HEK293T (cell line): ENCODE results near the gene COL23A1.

Experiments
- CTCF ChIA-PET: fragments of 350-600 bp; formaldehyde crosslinking; extraction: SDS; loops from one replicate; lab custom pipeline; 2021; ENCODE audit warnings: antibody characterized with exemption, inconsistent platforms; lab: Yijun Ruan, JAX
- POLR2A ChIA-PET: fragments of 350-600 bp; formaldehyde crosslinking; extraction: SDS; loops from one replicate; lab custom pipeline; 2020; ENCODE audit warnings: antibody characterized with exemption, inconsistent platforms; lab: Yijun Ruan, JAX
- DNase-seq: peaks from one replicate; pipeline ENCODE4 v3.0.0; 2012; ENCODE audit warnings: mixed read lengths; ENCODE audit errors: extremely low spot score
- ARNT ChIP-seq: fragments of 450-650 bp; IDR thresholded peaks from 2 replicates; pipeline ENCODE4 v1.6.1; 2017; ENCODE audit warnings: mild to moderate bottlenecking
- BHLHE40 ChIP-seq: fragments of 450-650 bp; IDR thresholded peaks from 2 replicates; pipeline ENCODE4 v1.6.1; 2016; ENCODE audit warnings: mild to moderate bottlenecking, moderate library complexity, borderline replicate concordance
- CTBP1 ChIP-seq: fragments of 450-650 bp; IDR thresholded peaks from 2 replicates; pipeline ENCODE4 v1.6.1; 2016; ENCODE audit warnings: borderline replicate concordance
- ELF4 ChIP-seq: fragments of 450-650 bp; IDR thresholded peaks from 2 replicates; pipeline ENCODE4 v1.6.1; 2017; ENCODE audit warnings: antibody characterized with exemption
- FOXA1 ChIP-seq: fragments of 450-650 bp; IDR thresholded peaks from 2 replicates; pipeline ENCODE4 v1.6.1; 2016; ENCODE audit warnings: mild to moderate bottlenecking
- FOXK2 ChIP-seq: fragments of 450-650 bp; IDR thresholded peaks from 2 replicates; pipeline ENCODE4 v1.6.1; 2016; ENCODE audit warnings: mild to moderate bottlenecking
- FOXM1 ChIP-seq: fragments of 450-650 bp; IDR thresholded peaks from 2 replicates; pipeline ENCODE4 v1.6.1; 2017; ENCODE audit warnings: mild to moderate bottlenecking, borderline replicate concordance
- HDGF ChIP-seq: fragments of 450-650 bp; IDR thresholded peaks from 2 replicates; pipeline ENCODE4 v1.6.1; 2017; ENCODE audit warnings: antibody characterized with exemption, borderline replicate concordance
- L3MBTL2 ChIP-seq: fragments of 450-650 bp; conservative IDR thresholded peaks from 2 replicates; pipeline ENCODE4 v1.6.1; 2016; ENCODE audit warnings: mild to moderate bottlenecking
- LEF1 ChIP-seq: fragments of 450-650 bp; IDR thresholded peaks from 2 replicates; pipeline ENCODE4 v1.6.1; 2017; ENCODE audit warnings: mild to moderate bottlenecking, borderline replicate concordance
- NFRKB ChIP-seq: fragments of 450-650 bp; IDR thresholded peaks from 2 replicates; pipeline ENCODE4 v1.6.1; 2016; ENCODE audit warnings: mild to moderate bottlenecking, moderate library complexity
- PKNOX1 ChIP-seq: fragments of 450-650 bp; IDR thresholded peaks from 2 replicates; pipeline ENCODE4 v1.6.1; 2016
- SP1 ChIP-seq: fragments of 450-650 bp; IDR thresholded peaks from 2 replicates; pipeline ENCODE4 v1.6.1; 2017
- SUZ12 ChIP-seq: fragments of 450-650 bp; IDR thresholded peaks from 2 replicates; pipeline ENCODE4 v1.6.1; 2016; ENCODE audit warnings: mild to moderate bottlenecking
- TARDBP ChIP-seq: fragments of 450-650 bp; IDR thresholded peaks from 2 replicates; pipeline ENCODE4 v1.6.1; 2016
- ZNF384 ChIP-seq: fragments of 450-650 bp; IDR thresholded peaks from 2 replicates; pipeline ENCODE4 v1.6.1; 2016

The COL23A1 gene

DNA sequence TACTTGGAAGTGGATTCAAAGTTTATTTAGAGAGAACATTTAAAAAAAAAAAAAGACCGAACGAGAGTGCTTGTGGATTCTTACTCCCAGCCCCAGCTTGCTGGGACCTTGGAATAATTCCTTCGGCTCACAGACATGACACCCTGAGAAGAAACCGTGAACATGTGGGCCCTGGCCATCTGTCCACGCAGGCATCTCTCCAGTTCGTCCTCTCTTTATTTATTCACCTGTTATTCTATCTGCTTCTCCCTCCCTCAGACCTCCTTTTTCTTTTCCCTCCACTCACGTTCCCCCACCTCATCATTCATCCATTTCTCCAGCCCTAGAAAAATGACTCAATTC is 263.8 kb downstream of the COL23A1 start:
- no peak for DNase-seq
- TF ChIP-seq LEF1, result no peak
- TF ChIP-seq ZNF384, result no peak
- TF ChIP-seq FOXM1, result no peak
- TF ChIP-seq FOXK2, result no peak
- no peak for TF ChIP-seq SP1
- no peak for TF ChIP-seq FOXA1
- no peak for TF ChIP-seq L3MBTL2
- TF ChIP-seq NFRKB, result no peak
- no peak for TF ChIP-seq ARNT
- POLR2A ChIA-PET, result no interaction called here
- CTCF ChIA-PET, result no interaction called here

DNA sequence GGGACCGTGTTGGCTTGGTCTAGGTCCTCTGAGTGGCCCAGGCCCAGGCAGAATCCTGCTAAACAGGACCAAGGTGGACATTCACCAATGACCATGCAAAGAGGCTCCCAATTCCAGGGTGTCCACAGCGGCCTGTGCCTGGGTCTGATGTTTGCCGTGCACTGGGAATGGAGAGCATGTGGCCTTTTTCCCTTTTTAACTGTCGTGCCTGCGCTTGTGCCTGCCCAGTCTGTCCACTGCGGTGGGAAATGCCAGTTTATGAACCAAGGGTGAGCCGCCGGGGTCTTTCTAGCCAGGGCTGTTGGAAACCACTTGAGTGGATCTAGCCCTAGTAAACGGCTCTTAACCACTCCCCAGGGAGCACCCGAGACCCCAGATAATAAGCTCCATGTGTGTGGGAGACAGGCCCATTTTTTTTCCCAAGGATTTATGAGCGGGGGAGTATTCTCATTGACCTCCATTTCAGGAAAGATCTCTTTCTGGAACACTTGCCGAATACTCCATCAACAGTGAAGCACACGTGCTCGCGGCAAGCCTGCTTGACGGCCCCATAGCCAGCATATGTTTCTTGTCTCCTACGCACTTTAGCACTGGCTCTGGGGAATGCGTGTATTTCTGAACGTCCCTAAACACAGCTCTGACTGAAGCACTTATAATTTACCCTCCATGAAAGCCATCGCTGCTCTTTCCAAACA is 264.4 kb downstream of the COL23A1 start:
- DNase-seq, result no peak
- POLR2A ChIA-PET, result no interaction called here
- CTCF ChIA-PET, result no interaction called here
- no peak for TF ChIP-seq CTBP1
- peak; percentile 31; the same call in 1 of the 2 replicates for TF ChIP-seq L3MBTL2

DNA sequence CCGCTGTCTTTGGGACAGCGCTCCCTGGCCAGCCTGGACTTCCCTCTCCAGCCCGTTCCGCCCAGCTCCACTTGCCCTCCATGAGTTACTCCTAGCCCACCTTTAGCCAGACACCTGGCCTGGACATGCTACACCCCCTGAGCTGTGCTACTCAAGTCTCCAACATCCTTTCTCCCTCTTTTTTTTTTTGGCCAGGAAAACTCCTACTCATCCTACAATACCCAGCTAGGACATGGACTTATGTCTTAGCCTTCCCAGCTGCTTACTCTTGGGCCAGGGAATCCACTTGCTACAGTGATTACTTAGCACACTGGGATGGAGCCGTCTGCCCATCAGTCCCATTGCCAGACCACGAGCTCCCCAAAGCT is 264.9 kb downstream of the COL23A1 start:
- POLR2A ChIA-PET, result no interaction called here
- no peak for DNase-seq
- CTCF ChIA-PET, result interaction anchor here (0.7 kb wide), 1 partner anchor 42 kb away, joined by 5 read pairs; no protein-coding TSS in a partner anchor
- TF ChIP-seq ELF4, result no peak
- no peak for TF ChIP-seq FOXM1
- TF ChIP-seq SUZ12, result no peak
- TF ChIP-seq TARDBP, result no peak
- TF ChIP-seq FOXK2, result no peak
- TF ChIP-seq HDGF, result no peak
- TF ChIP-seq PKNOX1, result no peak
- TF ChIP-seq L3MBTL2, result no peak
- TF ChIP-seq ARNT, result no peak

- ChIA-PET CTCF (interaction anchor here (0.7 kb wide), 1 partner anchor 41 kb away, joined by 5 read pairs; no protein-coding TSS in a partner anchor), POLR2A (no interaction called here)
- TF ChIP-seq ELF4 (no peak), FOXA1 (no peak), SP1 (no peak), FOXK2 (no peak), NFRKB (no peak), TARDBP (no peak), CTBP1 (no peak), L3MBTL2 (no peak), PKNOX1 (no peak), HDGF (no peak)
- DNase-seq, result no peak
Measured at GRCh38 chr5:178324481-178325310, 265.5 kb downstream of the COL23A1 start.

GRCh38 chr5:178323961-178324360 is 266.2 kb downstream of the COL23A1 start:
- ChIA-PET CTCF (no interaction called here), POLR2A (no interaction called here)
- no peak for DNase-seq
- no peak for TF ChIP-seq SUZ12
- TF ChIP-seq BHLHE40, result no peak
- TF ChIP-seq ZNF384, result no peak
- no peak for TF ChIP-seq TARDBP
- TF ChIP-seq FOXA1, result no peak
- TF ChIP-seq CTBP1, result no peak
- TF ChIP-seq LEF1, result no peak
- TF ChIP-seq ARNT, result no peak
- TF ChIP-seq FOXK2, result no peak
- no peak for TF ChIP-seq ELF4
- no peak for TF ChIP-seq HDGF
- no peak for TF ChIP-seq FOXM1
- TF ChIP-seq L3MBTL2, result no peak
- no peak for TF ChIP-seq SP1
- TF ChIP-seq NFRKB, result no peak
- TF ChIP-seq PKNOX1, result no peak

GRCh38 chr5:178323541-178323865 is 266.7 kb downstream of the COL23A1 start:
- CTCF ChIA-PET, result no interaction called here
- TF ChIP-seq ELF4, result no peak
- no peak for TF ChIP-seq SP1
- TF ChIP-seq TARDBP, result no peak
- TF ChIP-seq ZNF384, result no peak
- TF ChIP-seq LEF1, result no peak
- no peak for TF ChIP-seq FOXK2
- TF ChIP-seq ARNT, result no peak
- TF ChIP-seq SUZ12, result no peak
- TF ChIP-seq L3MBTL2, result no peak
- TF ChIP-seq FOXM1, result no peak
- TF ChIP-seq NFRKB, result no peak
- no peak for TF ChIP-seq FOXA1
- TF ChIP-seq BHLHE40, result no peak
- TF ChIP-seq CTBP1, result no peak
- POLR2A ChIA-PET, result no interaction called here

More at GRCh38 chr5:178323541-178323865, 266.7 kb downstream of the COL23A1 start:
- DNase-seq, result no peak
